IMR-90 (cell line): Measurements from ENCODE around the gene PGBD5. TPM values are rescaled to one million over a fixed set of nuclear protein-coding genes. Genes with fewer than 3 reads are reported as not detected.

Experiments used
- ATAC-seq: fragments of 200-7000 bp; cut with Tn5 transposase; 2 replicates; pipeline ENCODE4 v1.9.1; 2020; ENCODE audit warnings: low read depth, mild to moderate bottlenecking, moderate library complexity
- BruUV-seq: library from RNA; stranded (reverse); fragments of 400-500 nt; replicated peaks from 2 replicates; lab custom pipeline; 2021; lab: Mats Ljungman, UMichigan
- CTCF ChIA-PET: fragments of 300-600 bp; formaldehyde crosslinking; extraction: SDS; loops from one replicate; lab custom pipeline; 2021; ENCODE audit warnings: antibody characterized with exemption; lab: Yijun Ruan, JAX
- POLR2A ChIA-PET: fragments of 300-600 bp; sonication (Branson Sonifier 250); formaldehyde crosslinking; loops from one replicate; lab custom pipeline; 2022; ENCODE audit warnings: antibody characterized with exemption; ENCODE audit not compliant: unreplicated experiment; lab: Charles Lee
- DNase-seq: peaks from one replicate; pipeline ENCODE4 v3.0.0; 2013
- H2AFZ ChIP-seq: replicated peaks from 2 replicates; pipeline ENCODE3; 2013; ENCODE audit warnings: low read length, mild to moderate bottlenecking; ENCODE audit not compliant: poor library complexity
- H2AK5ac ChIP-seq: 2 replicates; pipeline ENCODE4 v1.6.1; 2013; ENCODE audit warnings: low read depth, low read length, inconsistent platforms
- H2AK9ac ChIP-seq: replicated peaks from 2 replicates; pipeline ENCODE3; 2013; ENCODE audit warnings: mild to moderate bottlenecking, low read depth, low read length, moderate library complexity; ENCODE audit not compliant: poor library complexity
- H2BK120ac ChIP-seq: 2 replicates; pipeline ENCODE4 v1.6.1; 2013; ENCODE audit warnings: low read depth, low read length, inconsistent platforms
- H2BK15ac ChIP-seq: 3 replicates; pipeline ENCODE4 v1.6.1; 2013; ENCODE audit warnings: low read depth, low read length, inconsistent platforms
- H2BK20ac ChIP-seq: 2 replicates; pipeline ENCODE4 v1.6.1; 2013; ENCODE audit warnings: low read depth, mild to moderate bottlenecking, inconsistent platforms, low read length, moderate library complexity
- H2BK5ac ChIP-seq: 2 replicates; pipeline ENCODE4 v1.6.1; 2013; ENCODE audit warnings: mild to moderate bottlenecking, low read depth, low read length, inconsistent platforms; ENCODE audit not compliant: poor library complexity, severe bottlenecking
- H3K14ac ChIP-seq: replicated peaks from 2 replicates; pipeline ENCODE4 v1.6.1; 2013; ENCODE audit warnings: low read depth, low read length, inconsistent platforms
- H3K18ac ChIP-seq: 2 replicates; pipeline ENCODE4 v1.6.1; 2013; ENCODE audit warnings: low read depth, low read length, control low read depth
- H3K23ac ChIP-seq: 2 replicates; pipeline ENCODE4 v1.6.1; 2013; ENCODE audit warnings: low read depth, low read length, inconsistent platforms
- H3K27ac ChIP-seq: 2 replicates; pipeline ENCODE4 v1.5.1; 2013; ENCODE audit warnings: mild to moderate bottlenecking, control low read depth, low read length; ENCODE audit not compliant: insufficient read depth
- H3K27me3 ChIP-seq: 2 replicates; pipeline ENCODE4 v1.6.1; 2013; ENCODE audit warnings: low read length; ENCODE audit not compliant: control insufficient read depth, insufficient read depth
- H3K36me3 ChIP-seq: 2 replicates; pipeline ENCODE4 v1.6.1; 2013; ENCODE audit warnings: low read length, mixed read lengths; ENCODE audit not compliant: control insufficient read depth, insufficient read depth
- H3K4ac ChIP-seq: 2 replicates; pipeline ENCODE4 v1.6.1; 2013; ENCODE audit warnings: low read depth, low read length, inconsistent platforms
- H3K4me1 ChIP-seq: 2 replicates; pipeline ENCODE4 v1.6.1; 2013; ENCODE audit warnings: low read length, mixed read lengths; ENCODE audit not compliant: control insufficient read depth, insufficient read depth
- H3K4me2 ChIP-seq: 2 replicates; pipeline ENCODE4 v1.6.1; 2013; ENCODE audit warnings: low read depth, mild to moderate bottlenecking, control low read depth, low read length, moderate library complexity
- H3K4me3 ChIP-seq: 2 replicates; pipeline ENCODE4 v1.5.1; 2013; ENCODE audit warnings: low read depth, mild to moderate bottlenecking, control low read depth, low read length, moderate library complexity; ENCODE audit not compliant: insufficient read depth
- H3K56ac ChIP-seq: 2 replicates; pipeline ENCODE4 v1.6.1; 2013; ENCODE audit warnings: low read length, inconsistent platforms; ENCODE audit not compliant: insufficient read depth; ENCODE audit errors: extremely low read depth
- H3K79me1 ChIP-seq, 2 experiments: 2 replicates each; pipeline ENCODE4 v1.6.1; 2013; ENCODE audit warnings: low read length in 2 of 2, inconsistent platforms in 1 of 2, low read depth in 1 of 2
- H3K9ac ChIP-seq: 2 replicates; pipeline ENCODE4 v1.6.1; 2013; ENCODE audit warnings: low read depth, low read length, control low read depth
- H3K9me1 ChIP-seq: 2 replicates; pipeline ENCODE4 v1.6.1; 2013; ENCODE audit warnings: low read length, inconsistent platforms; ENCODE audit not compliant: insufficient read depth
- H3K9me3 ChIP-seq: 2 replicates; pipeline ENCODE4 v1.6.1; 2013; ENCODE audit warnings: low read length; ENCODE audit not compliant: control insufficient read depth, insufficient read depth
- H4K20me1 ChIP-seq: 2 replicates; pipeline ENCODE4 v1.6.1; 2013; ENCODE audit warnings: low read length, inconsistent platforms; ENCODE audit not compliant: insufficient read depth
- H4K5ac ChIP-seq: 2 replicates; pipeline ENCODE4 v1.6.1; 2013; ENCODE audit warnings: mild to moderate bottlenecking, low read depth, low read length, control low read depth
- H4K8ac ChIP-seq, 2 experiments: 2 replicates each; pipeline ENCODE4 v1.6.1; 2013; ENCODE audit warnings: low read depth in 2 of 2, low read length in 2 of 2, control low read depth in 1 of 2, inconsistent platforms in 1 of 2
- H4K91ac ChIP-seq: 2 replicates; pipeline ENCODE4 v1.6.1; 2013; ENCODE audit warnings: low read depth, low read length, inconsistent platforms; ENCODE audit not compliant: insufficient read depth
- BHLHE40 ChIP-seq: fragments of 150-350 bp; IDR thresholded peaks from 2 replicates; pipeline ENCODE4 v1.6.1; 2016; ENCODE audit warnings: mild to moderate bottlenecking, low read depth, low read length
- CEBPB ChIP-seq: IDR thresholded peaks from 2 replicates; pipeline ENCODE4 v1.6.1; 2012; ENCODE audit warnings: low read depth, low read length, improper control_type of control experiment
- CHD1 ChIP-seq: IDR thresholded peaks from 2 replicates; pipeline ENCODE4 v1.6.1; 2012; ENCODE audit warnings: low read depth, low read length, improper control_type of control experiment
- FOS ChIP-seq: fragments of 150-350 bp; IDR thresholded peaks from 2 replicates; pipeline ENCODE4 v1.6.1; 2016; ENCODE audit warnings: low read depth, low read length
- MAFK ChIP-seq: IDR thresholded peaks from 2 replicates; pipeline ENCODE4 v1.6.1; 2012; ENCODE audit warnings: low read depth, low read length, improper control_type of control experiment
- MAZ ChIP-seq: IDR thresholded peaks from 2 replicates; pipeline ENCODE4 v1.6.1; 2012; ENCODE audit warnings: low read depth, mild to moderate bottlenecking, low read length, improper control_type of control experiment, moderate library complexity, borderline replicate concordance
- MXI1 ChIP-seq: IDR thresholded peaks from 2 replicates; pipeline ENCODE4 v1.6.1; 2012; ENCODE audit warnings: low read depth, mild to moderate bottlenecking, low read length, moderate library complexity, borderline replicate concordance
- NFE2L2 ChIP-seq: fragments of 150-350 bp; IDR thresholded peaks from 2 replicates; pipeline ENCODE4 v1.6.1; 2016; ENCODE audit warnings: low read depth, mild to moderate bottlenecking, low read length
- POLR2A ChIP-seq: IDR thresholded peaks from 2 replicates; pipeline ENCODE4 v1.6.1; 2012; ENCODE audit warnings: mild to moderate bottlenecking, low read depth, low read length
- SMC3 ChIP-seq: fragments of 150-350 bp; IDR thresholded peaks from 2 replicates; pipeline ENCODE4 v1.6.1; 2016; ENCODE audit warnings: low read depth, mild to moderate bottlenecking, antibody characterized with exemption, low read length, moderate library complexity
- WGBS, 2 experiments: methylation state at CpG; one replicate each; pipeline versions ENCODE4 v1.1.5 to v1.1.7; 2013; ENCODE audit warnings: missing lambda C conversion rate in 2 of 2; ENCODE audit not compliant: insufficient read length in 1 of 2; ENCODE audit errors: extremely low coverage in 2 of 2; 5-methylcytosine and 5-hydroxymethylcytosine counted together
- dilution Hi-C: fragments of 300-500 bp; cut with HindIII; formaldehyde crosslinking; loops from one replicate; pipeline ENCODE4 v1.14.3; 2018; ENCODE audit warnings: low sequenced_read_pairs; ENCODE audit not compliant: unreplicated experiment
- in situ Hi-C: fragments of 300-500 bp; cut with MboI; formaldehyde crosslinking; loops from 3 replicates; pipeline ENCODE4 v1.14.3; 2019; ENCODE audit warnings: low sequenced_read_pairs, inconsistent platforms, mixed read lengths
- intact Hi-C: fragments of 100-400 bp; cut with micrococcal nuclease; formaldehyde crosslinking; loops from 2 replicates; pipeline ENCODE4 v1.10.0; 2022
- polyA plus RNA-seq, 3 experiments: library from polyadenylated mRNA; depleted of rRNA; stranded (reverse); fragments of >200 nt; gene quantifications; 2 replicates each; pipeline ENCODE4 v1.2.3, GENCODE V29; 2012; ENCODE audit warnings: low replicate concordance in 1 of 3
- total RNA-seq: library from RNA; depleted of rRNA; stranded (reverse); fragments of >200 nt; gene quantifications from 2 replicates; pipeline ENCODE4 v1.2.3, GENCODE V29; 2012
- TF ChIP-seq, protein P1 (sequence below): fragments of 150-350 bp; IDR thresholded peaks from 2 replicates; pipeline ENCODE4 v1.6.1; 2016; ENCODE audit warnings: low read depth, mild to moderate bottlenecking, low read length, moderate library complexity, borderline replicate concordance
- TF ChIP-seq, protein P2 (sequence below): fragments of 150-350 bp; IDR thresholded peaks from 2 replicates; pipeline ENCODE4 v1.6.1; 2017; ENCODE audit warnings: mild to moderate bottlenecking, antibody characterized with exemption, low read length, low read depth
- TF ChIP-seq, protein P3 (sequence below): conservative IDR thresholded peaks from 2 replicates; pipeline ENCODE4 v1.5.1; 2012; ENCODE audit warnings: mild to moderate bottlenecking, low read depth, low read length, improper control_type of control experiment

The PGBD5 gene
- total and polyA plus RNA-seq, 2 of the 4 experiments (the other 2 are of a cell fraction): 0.18 to 0.36 TPM

DNA sequence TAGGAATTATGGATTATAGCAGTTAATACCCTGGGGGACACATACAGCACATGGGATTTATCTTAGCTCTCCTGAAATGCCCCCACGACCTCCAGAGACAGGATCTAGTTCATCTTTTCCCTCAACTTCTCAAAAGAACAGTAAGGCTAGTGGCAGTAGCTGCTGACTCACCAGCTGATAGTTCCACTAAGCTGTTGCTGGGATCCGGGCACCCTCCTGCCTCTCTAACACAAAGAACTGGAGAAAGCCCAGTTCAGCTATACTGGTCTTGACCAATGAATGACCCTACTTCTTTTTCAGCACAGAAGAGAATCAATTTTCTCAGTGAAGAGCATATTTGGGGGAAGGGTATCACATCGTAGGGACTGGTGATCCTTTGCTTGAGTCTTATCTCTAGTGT is 84.1 kb downstream of the PGBD5 start:
- no peak overlapping the region for H2AK5ac ChIP-seq
- H2BK5ac ChIP-seq: no peak overlapping the region
- H4K8ac ChIP-seq: no peak overlapping the region
- no peak overlapping the region for H3K56ac ChIP-seq
- H3K18ac ChIP-seq: no peak overlapping the region
- no peak overlapping the region for H3K4me3 ChIP-seq
- no peak overlapping the region for H3K14ac ChIP-seq
- ChIA-PET CTCF (no interaction called here), POLR2A (no interaction called here)
- H3K23ac ChIP-seq: no peak overlapping the region
- DNase-seq (no peak), ATAC-seq (no peak)
- intact Hi-C loops: no loop called here
- no peaks in the 10 kb centered on the region for H3K79me1 ChIP-seq
- no peak overlapping the region for H3K4ac ChIP-seq
- dilution Hi-C loops: no loop called here
- H3K9me3 ChIP-seq: no peaks in the 10 kb centered on the region
- in situ Hi-C loops: no loop called here
- no peaks in the 10 kb centered on the region for H3K9me1 ChIP-seq
- no CpG with 5 or more reads among the region's 3 CpGs for WGBS, 2 experiments
- no peak overlapping the region for H2BK20ac ChIP-seq
- no peak overlapping the region for H3K4me2 ChIP-seq
- H4K5ac ChIP-seq: no peak overlapping the region
- no peak overlapping the region for H3K27ac ChIP-seq
- no peaks in the 10 kb centered on the region for H3K36me3 ChIP-seq
- H3K4me1 ChIP-seq: no peaks in the 10 kb centered on the region
- TF ChIP-seq MAZ: no peak
- TF ChIP-seq MXI1: no peak
- TF ChIP-seq NFE2L2: no peak
- TF ChIP-seq, protein P1, sequence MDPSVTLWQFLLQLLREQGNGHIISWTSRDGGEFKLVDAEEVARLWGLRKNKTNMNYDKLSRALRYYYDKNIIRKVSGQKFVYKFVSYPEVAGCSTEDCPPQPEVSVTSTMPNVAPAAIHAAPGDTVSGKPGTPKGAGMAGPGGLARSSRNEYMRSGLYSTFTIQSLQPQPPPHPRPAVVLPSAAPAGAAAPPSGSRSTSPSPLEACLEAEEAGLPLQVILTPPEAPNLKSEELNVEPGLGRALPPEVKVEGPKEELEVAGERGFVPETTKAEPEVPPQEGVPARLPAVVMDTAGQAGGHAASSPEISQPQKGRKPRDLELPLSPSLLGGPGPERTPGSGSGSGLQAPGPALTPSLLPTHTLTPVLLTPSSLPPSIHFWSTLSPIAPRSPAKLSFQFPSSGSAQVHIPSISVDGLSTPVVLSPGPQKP: no peak
- TF ChIP-seq, protein P2, sequence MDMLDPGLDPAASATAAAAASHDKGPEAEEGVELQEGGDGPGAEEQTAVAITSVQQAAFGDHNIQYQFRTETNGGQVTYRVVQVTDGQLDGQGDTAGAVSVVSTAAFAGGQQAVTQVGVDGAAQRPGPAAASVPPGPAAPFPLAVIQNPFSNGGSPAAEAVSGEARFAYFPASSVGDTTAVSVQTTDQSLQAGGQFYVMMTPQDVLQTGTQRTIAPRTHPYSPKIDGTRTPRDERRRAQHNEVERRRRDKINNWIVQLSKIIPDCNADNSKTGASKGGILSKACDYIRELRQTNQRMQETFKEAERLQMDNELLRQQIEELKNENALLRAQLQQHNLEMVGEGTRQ: no peak
- no peak for TF ChIP-seq POLR2A
- no peak for TF ChIP-seq FOS
- TF ChIP-seq BHLHE40: no peak
- no peak for TF ChIP-seq MAFK
- TF ChIP-seq CEBPB: no peak
- no peak for TF ChIP-seq CHD1
- TF ChIP-seq, protein P3, sequence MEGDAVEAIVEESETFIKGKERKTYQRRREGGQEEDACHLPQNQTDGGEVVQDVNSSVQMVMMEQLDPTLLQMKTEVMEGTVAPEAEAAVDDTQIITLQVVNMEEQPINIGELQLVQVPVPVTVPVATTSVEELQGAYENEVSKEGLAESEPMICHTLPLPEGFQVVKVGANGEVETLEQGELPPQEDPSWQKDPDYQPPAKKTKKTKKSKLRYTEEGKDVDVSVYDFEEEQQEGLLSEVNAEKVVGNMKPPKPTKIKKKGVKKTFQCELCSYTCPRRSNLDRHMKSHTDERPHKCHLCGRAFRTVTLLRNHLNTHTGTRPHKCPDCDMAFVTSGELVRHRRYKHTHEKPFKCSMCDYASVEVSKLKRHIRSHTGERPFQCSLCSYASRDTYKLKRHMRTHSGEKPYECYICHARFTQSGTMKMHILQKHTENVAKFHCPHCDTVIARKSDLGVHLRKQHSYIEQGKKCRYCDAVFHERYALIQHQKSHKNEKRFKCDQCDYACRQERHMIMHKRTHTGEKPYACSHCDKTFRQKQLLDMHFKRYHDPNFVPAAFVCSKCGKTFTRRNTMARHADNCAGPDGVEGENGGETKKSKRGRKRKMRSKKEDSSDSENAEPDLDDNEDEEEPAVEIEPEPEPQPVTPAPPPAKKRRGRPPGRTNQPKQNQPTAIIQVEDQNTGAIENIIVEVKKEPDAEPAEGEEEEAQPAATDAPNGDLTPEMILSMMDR: no peak
- TF ChIP-seq SMC3: no peak
- no peak overlapping the region for H3K9ac ChIP-seq
- no peak overlapping the region for H4K91ac ChIP-seq
- BruUV-seq: no TSS peak
- H2AFZ ChIP-seq: no peak overlapping the region
- H2AK9ac ChIP-seq: no peak overlapping the region
- no peak overlapping the region for H2BK15ac ChIP-seq
- no peak overlapping the region for H2BK120ac ChIP-seq
- no peaks in the 10 kb centered on the region for H4K20me1 ChIP-seq
- no peaks in the 10 kb centered on the region for H3K27me3 ChIP-seq
